Glutamatergic neuron (in vitro differentiated cells): Measurements from ENCODE around the gene DAPK1. TPM values are rescaled to one million over a fixed set of nuclear protein-coding genes. Genes with fewer than 3 reads are reported as not detected.

Source experiments
- DNase-seq: peaks from one replicate; pipeline ENCODE4 v3.0.0; 2022
- H3K27ac Mint-ChIP-seq: one replicate; pipeline ENCODE4 v1.8.0; 2020; ENCODE audit warnings: mild to moderate bottlenecking, mixed read lengths, inconsistent platforms; ENCODE audit not compliant: unreplicated experiment
- H3K27me3 Mint-ChIP-seq: one replicate; pipeline ENCODE4 v1.8.0; 2020; ENCODE audit warnings: mild to moderate bottlenecking, moderate library complexity, mixed read lengths, inconsistent platforms; ENCODE audit not compliant: unreplicated experiment
- H3K36me3 Mint-ChIP-seq: one replicate; pipeline ENCODE4 v1.8.0; 2020; ENCODE audit warnings: mild to moderate bottlenecking, mixed read lengths, inconsistent platforms; ENCODE audit not compliant: unreplicated experiment
- H3K4me1 Mint-ChIP-seq: one replicate; pipeline ENCODE4 v1.8.0; 2020; ENCODE audit warnings: mild to moderate bottlenecking, low read depth, mixed read lengths, inconsistent platforms; ENCODE audit not compliant: unreplicated experiment
- H3K4me3 Mint-ChIP-seq: one replicate; pipeline ENCODE4 v1.8.0; 2020; ENCODE audit warnings: mild to moderate bottlenecking, mixed read lengths, inconsistent platforms; ENCODE audit not compliant: unreplicated experiment
- H3K9me3 Mint-ChIP-seq: one replicate; pipeline ENCODE4 v1.8.0; 2020; ENCODE audit warnings: mild to moderate bottlenecking, moderate library complexity, mixed read lengths, inconsistent platforms; ENCODE audit not compliant: unreplicated experiment
- total RNA-seq: library from RNA; stranded (reverse); fragmentation: NEBNext Ultra II Directional; extraction: Animal tissue kit (Norgen Biotek cat#: 25700); gene quantifications from one replicate; pipeline ENCODE4 v1.2.1, GENCODE V29; 2021; ENCODE audit not compliant: unreplicated experiment
- TF ChIP-seq, protein P1 (sequence below): fragments of 200-600 bp; sonication (generic); IDR thresholded peaks from one replicate; pipeline ENCODE4 v1.5.0; 2021; ENCODE audit not compliant: partially characterized antibody, unreplicated experiment

The DAPK1 gene
- total RNA-seq, 1 donor from 2014 or later, result 384 TPM

GRCh38 chr9:87556821-87557220, 59.2 kb downstream of the DAPK1 start:
- DNase-seq, result no peak
- Mint-ChIP-seq H3K36me3 (no peaks in the 10 kb centered on the region), H3K4me1 (peaks cover 39% of the 10 kb centered on the region), H3K27me3 (peaks cover 2% of the 10 kb centered on the region), H3K4me3 (no peak overlapping the region), H3K9me3 (peaks cover 9% of the 10 kb centered on the region), H3K27ac (peak overlapping the region; percentile 38)
- TF ChIP-seq, protein P1, sequence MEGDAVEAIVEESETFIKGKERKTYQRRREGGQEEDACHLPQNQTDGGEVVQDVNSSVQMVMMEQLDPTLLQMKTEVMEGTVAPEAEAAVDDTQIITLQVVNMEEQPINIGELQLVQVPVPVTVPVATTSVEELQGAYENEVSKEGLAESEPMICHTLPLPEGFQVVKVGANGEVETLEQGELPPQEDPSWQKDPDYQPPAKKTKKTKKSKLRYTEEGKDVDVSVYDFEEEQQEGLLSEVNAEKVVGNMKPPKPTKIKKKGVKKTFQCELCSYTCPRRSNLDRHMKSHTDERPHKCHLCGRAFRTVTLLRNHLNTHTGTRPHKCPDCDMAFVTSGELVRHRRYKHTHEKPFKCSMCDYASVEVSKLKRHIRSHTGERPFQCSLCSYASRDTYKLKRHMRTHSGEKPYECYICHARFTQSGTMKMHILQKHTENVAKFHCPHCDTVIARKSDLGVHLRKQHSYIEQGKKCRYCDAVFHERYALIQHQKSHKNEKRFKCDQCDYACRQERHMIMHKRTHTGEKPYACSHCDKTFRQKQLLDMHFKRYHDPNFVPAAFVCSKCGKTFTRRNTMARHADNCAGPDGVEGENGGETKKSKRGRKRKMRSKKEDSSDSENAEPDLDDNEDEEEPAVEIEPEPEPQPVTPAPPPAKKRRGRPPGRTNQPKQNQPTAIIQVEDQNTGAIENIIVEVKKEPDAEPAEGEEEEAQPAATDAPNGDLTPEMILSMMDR, result no peak

- Mint-ChIP-seq H3K4me3 (no peak overlapping the region), H3K36me3 (no peaks in the 10 kb centered on the region), H3K27ac (peak overlapping the region; percentile 85), H3K4me1 (peaks cover 38% of the 10 kb centered on the region), H3K27me3 (peaks cover 5% of the 10 kb centered on the region), H3K9me3 (peaks cover 9% of the 10 kb centered on the region)
- DNase-seq, result no peak
- TF ChIP-seq, protein P1, result no peak
Observed at GRCh38 chr9:87557996-87558395, 60.3 kb downstream of the DAPK1 start.

DNA sequence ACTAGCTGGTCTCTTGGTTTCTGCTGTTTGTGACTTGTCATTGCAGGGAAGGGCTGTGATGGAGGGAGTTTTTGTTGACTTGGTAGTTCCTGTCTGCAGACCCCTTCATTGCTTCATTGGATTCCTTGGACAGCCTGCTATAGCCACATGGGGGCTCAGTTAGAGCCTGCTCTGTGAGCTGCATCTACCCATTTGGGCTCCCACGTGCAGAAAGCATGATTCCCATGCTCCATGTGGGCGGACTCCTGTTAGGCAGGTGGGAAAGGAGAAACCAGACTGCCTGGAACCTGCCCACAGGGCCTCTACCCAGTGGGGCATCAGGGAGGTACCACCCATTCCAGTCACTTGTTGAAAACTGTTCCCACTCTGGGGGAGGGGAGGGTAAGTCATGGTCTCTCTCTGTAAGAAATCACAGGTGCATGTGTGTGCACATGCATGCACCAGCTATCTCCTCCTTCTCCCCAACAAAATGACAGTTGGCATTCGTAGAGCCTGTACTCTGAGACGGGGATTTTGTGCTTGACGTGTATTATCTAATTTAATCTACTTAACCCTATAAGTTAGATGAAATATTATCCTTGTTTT, 61.0 kb downstream of the DAPK1 start:
- Mint-ChIP-seq H3K36me3 (no peaks in the 10 kb centered on the region), H3K9me3 (peaks cover 11% of the 10 kb centered on the region), H3K27me3 (peaks cover 4% of the 10 kb centered on the region), H3K27ac (no peak overlapping the region), H3K4me3 (no peak overlapping the region), H3K4me1 (peaks cover 42% of the 10 kb centered on the region)
- DNase-seq, result no peak
- TF ChIP-seq, protein P1, result no peak

DNA sequence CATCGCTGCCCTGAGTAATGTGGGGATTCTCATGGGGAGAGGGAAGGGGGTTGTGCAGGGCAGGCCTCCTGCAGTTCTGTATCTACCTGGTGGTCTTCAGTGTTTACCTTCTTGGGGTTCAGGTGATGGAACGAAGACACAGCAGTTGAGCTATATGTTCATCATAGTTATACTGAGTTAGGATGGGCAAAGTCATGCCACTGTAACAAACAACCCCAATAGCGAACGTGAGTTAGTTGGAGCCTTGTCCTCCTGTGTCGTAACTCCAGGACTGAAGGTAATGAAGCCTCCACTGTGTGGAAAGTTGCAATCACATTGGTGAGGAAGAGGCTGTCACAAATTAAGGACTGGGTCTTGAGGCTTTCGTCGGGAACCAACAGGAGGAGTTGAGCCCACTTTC, 64.4 kb downstream of the DAPK1 start:
- Mint-ChIP-seq H3K27me3 (peaks cover 8% of the 10 kb centered on the region), H3K27ac (no peak overlapping the region), H3K4me3 (no peak overlapping the region), H3K36me3 (no peaks in the 10 kb centered on the region), H3K4me1 (peaks cover 39% of the 10 kb centered on the region), H3K9me3 (peaks cover 11% of the 10 kb centered on the region)
- DNase-seq, result no peak
- TF ChIP-seq, protein P1, result no peak

- H3K36me3 Mint-ChIP-seq, result no peaks in the 10 kb centered on the region
- H3K27ac Mint-ChIP-seq, result no peak overlapping the region
- peaks cover 12% of the 10 kb centered on the region for H3K9me3 Mint-ChIP-seq
- no peak overlapping the region for H3K4me3 Mint-ChIP-seq
- peaks cover 37% of the 10 kb centered on the region for H3K4me1 Mint-ChIP-seq
- DNase-seq, result no peak
- H3K27me3 Mint-ChIP-seq, result peaks cover 8% of the 10 kb centered on the region
- TF ChIP-seq, protein P1, result no peak
Observed at GRCh38 chr9:87562530-87563170, 65.0 kb downstream of the DAPK1 start.
